GM21367 (cell line): Measurements from ENCODE around the gene CAPN6.

Experiments
- ATAC-seq: cut with Tn5 transposase; IDR thresholded peaks from one replicate; pipeline ENCODE4 v1.9.1; 2021; ENCODE audit not compliant: unreplicated experiment

CAPN6 gene

GRCh38 chrX:111200327-111200726, 70.0 kb downstream of the CAPN6 start:
- no peak for ATAC-seq

- no peak for ATAC-seq
These were observed 70.8 kb downstream of the CAPN6 start for GRCh38 chrX:111199505-111199904.
